ENCODE results near the gene HDAC9.

GRCh38 chr7:18583305-18583704 lies 87.8 kb downstream of the HDAC9 start:
- TF ChIP-seq EZH2phosphoT487 (conservative IDR thresholded peaks at IDR 0.05; ENCODE audit: low read length) (no peak), CTCF (IDR thresholded peaks at IDR 0.05; ENCODE audit: insufficient read depth, low read length, poor library complexity, severe bottlenecking) (no peak)
